ENCODE data around the gene SPRYD3. TPM values are rescaled to one million over a fixed set of nuclear protein-coding genes. Genes with fewer than 3 reads are reported as not detected.
"Not testable (repeated sequence)": the region's sequence is repeated elsewhere in the genome, so short reads cannot be mapped to it uniquely, and the experiment has no call there.

Gene SPRYD3
- total RNA-seq, 1 experiment from 2014 or later: 16.7 TPM

DNA sequence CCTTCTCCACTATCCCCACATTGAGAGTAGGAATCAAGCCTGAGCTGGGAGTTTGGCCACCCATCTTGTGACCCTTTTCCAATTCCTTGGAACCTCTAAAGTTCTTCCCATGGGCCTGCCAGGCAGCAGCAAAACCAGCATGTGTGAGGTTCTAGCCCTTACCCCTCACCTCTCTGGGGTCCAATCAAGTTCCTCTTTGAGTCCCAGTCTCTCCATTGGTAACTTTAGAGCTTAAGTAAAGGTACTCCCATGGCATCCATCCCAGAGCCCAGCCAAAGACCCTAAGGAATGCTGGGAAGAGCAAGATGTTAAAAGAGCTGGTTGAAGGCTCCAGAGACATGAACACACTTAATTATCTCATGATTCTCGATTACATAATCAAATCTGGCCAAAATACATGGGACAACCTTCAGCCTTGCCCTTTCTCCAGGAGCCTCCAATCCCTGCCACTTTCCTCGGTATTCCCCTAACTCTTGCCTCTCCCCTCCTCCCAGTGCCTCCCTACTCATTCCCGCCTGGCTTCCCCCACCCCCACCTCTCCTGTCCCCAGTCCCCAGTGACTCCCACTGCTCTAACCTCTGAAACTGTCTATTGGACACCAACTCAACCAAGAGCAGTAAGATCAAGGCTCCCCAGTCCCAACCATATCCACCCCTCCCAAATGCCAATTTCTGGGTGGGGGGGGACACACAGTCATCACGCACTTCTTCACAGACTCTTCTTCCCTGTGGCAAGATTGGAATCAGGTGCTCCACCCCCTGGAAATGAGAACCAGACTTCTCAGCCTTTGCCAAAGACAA, 34.1 kb downstream of the SPRYD3 start:
- in situ Hi-C loops (cut with HindIII; ENCODE audit: low sequenced_read_pairs): no loop called here
- DNase-seq (ENCODE audit: low spot score): no peak

GRCh38 chr12:53044052-53044581, 35.1 kb downstream of the SPRYD3 start:
- in situ Hi-C loops (cut with HindIII; ENCODE audit: low sequenced_read_pairs): no loop called here
- DNase-seq (ENCODE audit: low spot score): no peak

DNA sequence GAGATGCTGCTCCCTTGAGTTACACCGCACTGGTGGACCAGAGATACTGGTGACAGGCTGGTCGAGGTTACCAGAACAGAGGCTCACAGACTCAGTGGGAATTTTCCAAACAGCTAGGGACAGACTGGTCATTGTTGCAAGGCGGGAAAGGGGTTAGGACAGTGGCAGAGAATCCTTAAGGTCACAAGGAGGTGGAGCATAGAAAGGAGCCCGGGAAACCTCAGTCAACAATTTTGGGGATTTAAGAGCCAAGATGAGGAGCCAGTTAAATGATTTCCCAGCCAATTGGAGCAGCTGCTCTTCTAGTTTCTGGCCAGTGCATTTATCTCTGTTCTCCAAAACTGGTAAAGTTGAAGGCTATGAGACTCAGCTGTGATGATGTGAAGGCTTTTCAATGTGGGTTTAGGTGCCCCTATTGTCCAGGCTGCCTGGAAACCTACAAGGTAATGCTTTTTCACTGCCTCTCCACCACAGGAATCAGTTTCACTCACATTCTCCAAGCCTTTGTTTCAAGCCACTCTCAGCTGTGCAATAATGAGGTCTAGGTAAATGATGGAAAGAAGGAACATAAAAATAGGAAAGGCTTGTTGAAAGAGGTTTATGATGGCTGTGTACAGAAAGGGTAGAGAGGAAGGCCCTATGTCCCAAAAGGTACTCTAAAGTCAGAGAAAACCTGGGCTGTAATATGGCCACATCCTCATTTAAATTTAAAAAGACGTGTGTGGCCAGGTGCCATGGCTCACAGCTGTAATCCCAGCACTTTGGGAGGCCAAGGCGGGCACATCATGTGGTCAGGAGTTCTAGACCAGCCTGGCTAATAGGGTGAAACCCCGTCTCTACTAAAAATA, 36.4 kb downstream of the SPRYD3 start:
- DNase-seq (ENCODE audit: low spot score): no peak
- in situ Hi-C loops (cut with HindIII; ENCODE audit: low sequenced_read_pairs): no loop called here

DNA sequence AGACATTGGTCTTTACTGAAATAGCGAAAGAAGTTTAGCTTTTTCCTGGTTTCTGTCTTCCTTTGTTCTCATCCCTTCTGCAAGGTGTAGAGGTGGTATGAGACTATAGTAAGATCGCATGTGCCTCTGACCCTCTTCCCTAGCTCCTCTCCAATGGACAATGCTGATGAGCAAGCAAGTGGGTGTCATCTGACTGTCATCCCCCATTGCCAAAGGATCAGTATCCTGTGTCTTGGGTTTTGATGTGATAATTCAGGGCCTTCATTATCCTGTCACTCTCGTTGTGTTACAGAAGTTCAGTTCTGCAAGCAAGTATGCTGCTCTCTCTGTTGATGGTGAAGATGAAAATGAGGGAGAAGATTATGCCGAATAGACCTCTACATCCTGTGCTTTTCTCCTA, 39.3 kb downstream of the SPRYD3 start:
- DNase-seq (ENCODE audit: low spot score): no peak
- in situ Hi-C loops (cut with HindIII; ENCODE audit: low sequenced_read_pairs): no loop called here

DNA sequence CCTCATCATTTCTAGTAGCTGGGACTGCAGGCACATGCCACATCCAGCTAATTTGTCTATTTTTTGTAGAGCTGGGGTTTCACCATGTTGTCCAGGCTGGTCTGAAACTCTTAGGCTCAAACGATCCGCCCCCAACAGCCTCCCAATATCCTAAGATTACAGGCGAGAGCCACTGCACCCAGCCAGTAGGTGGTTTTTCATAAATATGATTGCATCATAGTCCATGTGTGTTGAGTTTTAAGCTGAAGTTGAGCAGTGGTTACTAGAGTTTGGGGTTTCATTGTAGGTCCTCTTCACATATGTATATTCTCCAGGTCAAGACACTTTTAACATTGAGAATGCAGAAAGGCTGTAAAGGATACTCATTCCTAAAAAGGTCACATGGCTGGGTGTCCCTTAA, 42.4 kb downstream of the SPRYD3 start:
- in situ Hi-C loops (cut with HindIII; ENCODE audit: low sequenced_read_pairs): no loop called here
- DNase-seq (ENCODE audit: low spot score): no peak

DNA sequence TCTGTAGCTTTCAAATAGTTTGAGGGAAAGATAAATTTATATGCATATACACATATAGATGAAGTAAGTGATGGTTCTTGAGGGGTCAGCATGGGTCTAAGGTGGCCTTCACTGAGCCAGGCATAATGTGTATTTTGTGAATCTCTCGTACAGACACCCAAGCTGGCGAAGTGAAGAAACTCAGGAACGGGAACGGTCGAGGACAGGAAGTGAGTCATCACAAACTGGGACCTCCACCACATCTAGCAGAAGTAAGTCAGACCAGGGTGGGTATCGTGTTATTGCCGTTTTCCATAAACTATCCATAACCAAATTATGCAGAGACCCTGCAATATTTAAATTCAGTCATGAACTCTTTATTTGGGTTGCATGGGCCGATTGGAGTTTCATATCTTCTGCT, 44.7 kb downstream of the SPRYD3 start:
- DNase-seq (ENCODE audit: low spot score): no peak
- in situ Hi-C loops (cut with HindIII; ENCODE audit: low sequenced_read_pairs): no loop called here

GRCh38 chr12:53033832-53034231, 45.4 kb downstream of the SPRYD3 start:
- DNase-seq (ENCODE audit: low spot score); in situ Hi-C loops (cut with HindIII; ENCODE audit: low sequenced_read_pairs): not testable (repeated sequence)

DNA sequence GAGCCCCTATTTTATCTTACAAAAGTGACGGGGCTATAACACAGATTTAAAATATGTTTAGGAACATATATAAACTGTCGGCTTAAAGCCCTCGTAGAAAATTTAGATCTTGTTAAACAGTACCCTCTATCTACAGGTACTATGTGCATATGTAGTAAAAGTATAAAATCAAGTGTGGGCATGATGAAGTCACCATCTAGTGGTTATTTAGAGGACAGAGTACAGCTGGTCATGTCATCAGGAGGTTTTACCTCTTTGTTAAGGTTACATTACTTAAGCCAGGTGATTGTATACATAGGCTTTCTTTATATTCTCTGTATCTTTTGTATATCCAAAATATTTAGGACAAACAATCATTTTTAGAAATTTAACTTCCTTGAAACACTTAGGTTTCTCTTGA, 47.6 kb downstream of the SPRYD3 start:
- in situ Hi-C loops (cut with HindIII; ENCODE audit: low sequenced_read_pairs): no loop called here
- no peak for DNase-seq (ENCODE audit: low spot score)

DNA sequence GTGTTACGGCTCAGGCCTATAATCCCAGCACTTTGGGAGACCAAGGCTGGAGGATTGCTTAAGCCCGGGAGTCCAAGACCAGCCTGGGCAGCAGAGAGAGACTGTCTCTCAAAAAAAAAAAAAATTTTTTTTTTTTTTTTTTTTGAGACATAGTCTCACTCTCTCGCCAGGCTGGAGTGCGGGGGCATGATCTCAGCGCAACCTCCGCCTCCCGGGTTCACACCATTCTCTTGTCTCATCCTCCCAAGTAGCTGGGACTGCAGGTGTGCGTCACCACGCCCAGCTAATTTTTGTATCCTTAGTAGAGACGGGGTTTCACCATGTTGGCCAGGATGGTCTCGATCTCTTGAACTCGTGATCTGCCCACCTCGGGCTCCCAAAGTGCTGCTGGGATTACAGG, 52.2 kb downstream of the SPRYD3 start:
- in situ Hi-C loops (cut with HindIII; ENCODE audit: low sequenced_read_pairs); DNase-seq (ENCODE audit: low spot score): not testable (repeated sequence)

- no peak for DNase-seq (ENCODE audit: low spot score)
- in situ Hi-C loops (cut with HindIII; ENCODE audit: low sequenced_read_pairs): no loop called here
These were observed 53.9 kb downstream of the SPRYD3 start for GRCh38 chr12:53025250-53025649.

DNA sequence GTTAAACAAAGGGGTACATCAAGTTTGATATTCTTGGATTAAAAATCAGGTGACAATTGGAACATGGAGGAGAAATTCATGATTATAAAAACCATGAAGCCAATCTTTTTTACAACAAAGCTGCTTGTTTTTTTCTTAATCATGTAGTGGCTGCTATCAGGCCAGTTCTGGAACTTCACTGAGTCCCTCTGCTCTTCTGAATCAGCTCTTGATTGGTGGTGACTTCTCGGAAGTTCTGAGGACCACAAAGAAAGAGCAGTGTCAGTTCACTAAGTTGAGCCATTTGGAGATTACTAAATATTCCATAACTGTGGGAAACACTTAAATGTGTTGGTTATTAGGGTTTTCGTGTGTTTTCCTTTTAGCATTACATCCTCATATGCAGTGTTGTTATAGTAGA, 64.5 kb downstream of the SPRYD3 start:
- in situ Hi-C loops (cut with HindIII; ENCODE audit: low sequenced_read_pairs): no loop called here

More for the DNA sequence above, 64.5 kb downstream of the SPRYD3 start:
- no peak for DNase-seq (ENCODE audit: low spot score)

Other genes starting within 250 kb of the SPRYD3 start
- gene KRT79, start 245.1 kb downstream of the SPRYD3 start, total RNA-seq (2014; rRNA removed; shearing (Covaris generic)): not detected in 2 replicates
- gene KRT78, start 230.4 kb downstream of the SPRYD3 start, total RNA-seq (2014; rRNA removed; shearing (Covaris generic)): 0.61 TPM in 1 of 2 replicates, not detected in the other
- gene KRT8, start 174.3 kb downstream of the SPRYD3 start, total RNA-seq (2014; rRNA removed; shearing (Covaris generic)): 3,912 and 3,929 TPM in 2 replicates
- 843 and 873 TPM in 2 replicates for gene KRT18, start 130.3 kb downstream of the SPRYD3 start, total RNA-seq (2014; rRNA removed; shearing (Covaris generic))
- gene EIF4B, start 72.9 kb downstream of the SPRYD3 start, total RNA-seq (2014; rRNA removed; shearing (Covaris generic)): 1,115 and 1,229 TPM in 2 replicates
- gene TNS2, start 29.3 kb downstream of the SPRYD3 start, total RNA-seq (2014; rRNA removed; shearing (Covaris generic)): 13.7 and 21.0 TPM in 2 replicates
- gene IGFBP6, start 18.3 kb upstream of the SPRYD3 start, total RNA-seq (2014; rRNA removed; shearing (Covaris generic)): 29.3 and 50.2 TPM in 2 replicates
- not detected in 2 replicates for gene SOAT2, start 24.1 kb upstream of the SPRYD3 start, total RNA-seq (2014; rRNA removed; shearing (Covaris generic))
- gene ZNF740, start 101.3 kb upstream of the SPRYD3 start, total RNA-seq (2014; rRNA removed; shearing (Covaris generic)): 12.1 and 19.4 TPM in 2 replicates
- gene CSAD, start 101.5 kb upstream of the SPRYD3 start, total RNA-seq (2014; rRNA removed; shearing (Covaris generic)): 2.0 and 7.2 TPM in 2 replicates
- 0.41 and 0.49 TPM in 2 replicates for gene ITGB7, start 127.9 kb upstream of the SPRYD3 start, total RNA-seq (2014; rRNA removed; shearing (Covaris generic))
- gene RARG, start 152.8 kb upstream of the SPRYD3 start, total RNA-seq (2014; rRNA removed; shearing (Covaris generic)): 48.6 and 58.9 TPM in 2 replicates
- 21.8 and 23.1 TPM in 2 replicates for gene ESPL1, start 188.9 kb upstream of the SPRYD3 start, total RNA-seq (2014; rRNA removed; shearing (Covaris generic))
- 302 and 381 TPM in 2 replicates for gene PFDN5, start 216.2 kb upstream of the SPRYD3 start, total RNA-seq (2014; rRNA removed; shearing (Covaris generic))
- gene MYG1, start 220.3 kb upstream of the SPRYD3 start, total RNA-seq (2014; rRNA removed; shearing (Covaris generic)): 43.8 and 43.9 TPM in 2 replicates
- 103 and 105 TPM in 2 replicates for gene AAAS, start 242.2 kb upstream of the SPRYD3 start, total RNA-seq (2014; rRNA removed; shearing (Covaris generic))

All from G401 (cell line).